ENCODE measurements around the gene TEP1. TPM values are rescaled to one million over a fixed set of nuclear protein-coding genes. Genes with fewer than 3 reads are reported as not detected.
A peak's percentile ranks its signal among the peaks of the same experiment; 100 is the strongest.

TEP1 gene
- total RNA-seq, 4 donors from 2014 or later = 19.5 to 30.5 (median 23.6) TPM

DNA sequence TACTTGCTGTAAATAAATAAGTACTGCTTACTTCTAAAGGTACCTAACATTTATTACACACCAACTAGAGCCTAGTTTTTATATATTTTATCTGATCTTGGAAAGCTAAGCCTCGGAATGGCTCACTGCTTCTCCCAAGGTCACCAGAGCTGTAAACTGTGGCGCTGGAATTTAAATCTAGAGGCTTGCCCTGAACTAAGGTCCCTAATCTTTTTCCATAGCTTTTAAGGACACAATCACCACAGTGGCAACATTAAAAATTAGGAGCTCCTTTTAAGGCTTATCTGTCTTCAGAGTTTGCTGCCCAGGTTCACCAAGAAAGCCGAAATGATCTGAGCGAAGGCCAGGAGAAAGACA, 80.9 kb downstream of the TEP1 start:
- peak overlapping the region; percentile 48 for H3K4me3 ChIP-seq (ENCODE audit: low read depth, poor library complexity, severe bottlenecking)
- WGBS, 2 donors = 2 to 4% methylated on average over 4 of the region's 4 CpGs
- intact Hi-C loops (cut with DNase I; ENCODE audit: low total_unique reads) = loop anchor here (5.0 kb wide), 2 partner anchors 280 to 350 kb away; partner anchors contain the start of gene RNASE4
- TF ChIP-seq CTCF (IDR thresholded peaks at IDR 0.05) (no peak), POLR2A (IDR thresholded peaks at IDR 0.05) (no peak)
- DNase-seq (ENCODE audit: low spot score in 2 of 2) = no peak

DNA sequence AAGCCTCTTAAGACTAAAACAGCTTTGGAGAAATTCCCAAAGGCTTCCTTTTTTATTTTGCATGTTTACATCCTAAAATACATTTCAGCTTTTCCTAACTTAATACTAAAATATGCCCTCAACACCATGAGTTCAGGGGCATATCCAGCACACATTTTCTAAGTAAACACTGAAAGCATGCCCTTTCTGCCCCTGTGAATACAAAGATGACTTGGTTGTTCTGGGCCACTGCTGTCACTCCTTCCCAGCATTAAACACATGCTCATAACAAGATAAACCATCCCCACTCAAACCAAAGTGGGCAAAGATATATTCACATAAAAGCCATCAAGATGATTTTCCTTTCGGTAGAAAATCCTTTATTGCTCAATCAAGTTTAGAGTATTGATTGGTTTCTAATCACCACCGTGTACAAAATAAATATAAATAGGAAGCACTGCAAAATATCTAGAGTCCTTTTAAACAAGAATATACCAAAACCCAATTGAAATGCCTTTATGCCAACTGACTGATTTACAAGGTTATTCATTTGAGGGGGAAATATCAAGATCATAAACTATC, 82.2 kb downstream of the TEP1 start:
- intact Hi-C loops (cut with DNase I; ENCODE audit: low total_unique reads) = loop anchor here (5.0 kb wide), 2 partner anchors 281 to 351 kb away; partner anchors contain the start of gene RNASE4
- H3K4me3 ChIP-seq (ENCODE audit: low read depth, poor library complexity, severe bottlenecking) = no peak overlapping the region
- no peak for DNase-seq (ENCODE audit: low spot score in 2 of 2)
- no peak for TF ChIP-seq CTCF (IDR thresholded peaks at IDR 0.05)
- no peak for TF ChIP-seq POLR2A (IDR thresholded peaks at IDR 0.05)
- WGBS, 2 donors = 74 to 79% methylated on average over 2 of the region's 2 CpGs

- WGBS, 2 donors = 67 to 95% methylated on average over 2 of the region's 2 CpGs
- H3K4me3 ChIP-seq (ENCODE audit: low read depth, poor library complexity, severe bottlenecking) = no peak overlapping the region
- no peak for DNase-seq (ENCODE audit: low spot score in 2 of 2)
- TF ChIP-seq POLR2A (IDR thresholded peaks at IDR 0.05) = no peak
- TF ChIP-seq CTCF (IDR thresholded peaks at IDR 0.05) = no peak
- intact Hi-C loops (cut with DNase I; ENCODE audit: low total_unique reads) = no loop called here
These were observed 83.9 kb downstream of the TEP1 start for GRCh38 chr14:20329355-20329754.

DNA sequence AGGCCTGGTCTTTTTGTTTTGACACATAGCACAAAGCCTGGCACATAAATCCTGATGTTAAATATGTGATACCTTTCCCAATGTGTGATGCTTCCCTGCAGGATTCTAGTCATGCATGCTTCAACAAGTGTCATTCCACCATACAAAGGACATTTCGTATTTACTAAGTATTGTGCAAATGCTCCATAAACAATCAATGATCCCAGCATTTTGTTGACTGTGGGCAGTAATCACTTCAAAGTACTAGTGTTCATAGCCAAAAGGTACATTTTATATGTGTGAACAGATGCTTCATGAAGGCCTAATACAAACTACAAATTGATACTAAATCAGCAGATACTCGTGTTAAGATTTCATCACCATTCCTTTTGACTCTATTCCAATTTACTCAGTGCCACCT, 84.6 kb downstream of the TEP1 start:
- no peak for DNase-seq (ENCODE audit: low spot score in 2 of 2)
- intact Hi-C loops (cut with DNase I; ENCODE audit: low total_unique reads) = no loop called here
- TF ChIP-seq POLR2A (IDR thresholded peaks at IDR 0.05) (no peak), CTCF (IDR thresholded peaks at IDR 0.05) (no peak)
- WGBS, 2 donors = 34 to 39% methylated on average over 2 of the region's 2 CpGs
- no peak overlapping the region for H3K4me3 ChIP-seq (ENCODE audit: low read depth, poor library complexity, severe bottlenecking)

DNA sequence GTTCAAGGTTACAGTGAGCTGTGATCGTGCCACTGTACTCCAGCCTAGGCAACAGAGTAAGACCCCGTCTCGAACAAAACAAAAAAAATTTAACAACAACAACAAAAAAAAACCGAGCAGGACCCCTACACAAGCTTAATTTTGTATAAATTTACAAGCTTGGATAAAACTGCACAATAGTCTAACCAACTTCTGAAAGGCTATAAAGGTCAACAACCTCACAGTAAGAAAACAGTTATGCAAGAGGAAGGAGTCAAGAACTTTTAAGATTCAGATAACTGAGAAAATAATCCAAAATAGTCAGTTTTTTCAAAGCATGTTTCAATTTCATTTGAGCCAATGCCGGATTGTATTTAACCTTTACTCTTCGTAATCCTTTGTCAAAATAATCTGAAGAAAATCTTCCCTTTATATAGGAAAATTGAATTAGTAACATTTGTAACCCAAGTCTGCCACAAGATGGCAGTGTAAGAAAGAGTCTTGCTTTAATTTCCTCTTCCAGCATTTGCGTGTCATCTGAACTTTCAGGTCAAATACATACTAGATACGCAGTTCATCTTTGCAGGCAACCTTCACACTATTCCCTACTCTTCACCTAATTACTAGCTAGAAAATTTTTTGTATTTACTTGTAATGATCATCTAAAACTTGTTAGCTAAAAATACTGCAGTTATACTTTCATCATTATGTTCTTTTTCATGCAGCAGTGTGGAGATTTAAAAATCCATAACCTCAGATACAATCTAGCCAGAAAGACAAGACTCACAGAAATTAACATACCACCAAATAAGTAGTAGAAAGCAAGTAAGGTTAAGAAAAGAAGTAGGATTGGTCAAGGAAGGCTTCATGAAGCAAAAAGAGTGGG, 86.1 kb downstream of the TEP1 start:
- 44% methylated on average over 8 of the region's 8 CpGs for WGBS, 2 donors
- intact Hi-C loops (cut with DNase I; ENCODE audit: low total_unique reads) = no loop called here
- H3K4me3 ChIP-seq (ENCODE audit: low read depth, poor library complexity, severe bottlenecking) = no peak overlapping the region
- no peak for DNase-seq (ENCODE audit: low spot score in 2 of 2)
- TF ChIP-seq POLR2A (IDR thresholded peaks at IDR 0.05) (no peak), CTCF (IDR thresholded peaks at IDR 0.05) (peak in 1 of 3 donors; percentile 40)

Data from lower leg skin (tissue), 4 donors.